Neural progenitor cell (in vitro differentiated cells): ENCODE results near the gene TRIM27. TPM values are rescaled to one million over a fixed set of nuclear protein-coding genes. Genes with fewer than 3 reads are reported as not detected.

Experiments used
- DNase-seq: peaks from one replicate; pipeline ENCODE4 v3.0.0-alpha.2; 2016; ENCODE audit warnings: low spot score
- H2AFZ ChIP-seq: fragments of 200-600 bp; sonication (generic); replicated peaks from 2 replicates; pipeline ENCODE4 v1.6.1; 2016; ENCODE audit warnings: antibody characterized with exemption
- H3F3A ChIP-seq: fragments of 200-600 bp; sonication (generic); 2 replicates; pipeline ENCODE4 v1.6.1; 2016; ENCODE audit warnings: antibody characterized with exemption, low read depth
- H3K27ac ChIP-seq: fragments of 200-600 bp; sonication (generic); 2 replicates; pipeline ENCODE4 v1.5.1; 2016; ENCODE audit warnings: mild to moderate bottlenecking
- H3K27me3 ChIP-seq: fragments of 200-600 bp; sonication (generic); 2 replicates; pipeline ENCODE4 v1.6.1; 2016; ENCODE audit warnings: mild to moderate bottlenecking, moderate library complexity
- H3K36me3 ChIP-seq: fragments of 200-600 bp; sonication (generic); 2 replicates; pipeline ENCODE4 v1.5.1; 2016
- H3K4me1 ChIP-seq: fragments of 200-600 bp; sonication (generic); 2 replicates; pipeline ENCODE4 v1.6.1; 2016; ENCODE audit warnings: mixed run types
- H3K4me2 ChIP-seq: fragments of 200-600 bp; sonication (generic); 2 replicates; pipeline ENCODE4 v1.6.1; 2016
- H3K4me3 ChIP-seq: fragments of 200-600 bp; sonication (generic); 2 replicates; pipeline ENCODE4 v1.5.1; 2016
- H3K79me2 ChIP-seq: fragments of 200-600 bp; sonication (generic); 2 replicates; pipeline ENCODE4 v1.6.1; 2016; ENCODE audit warnings: low read depth
- H3K9ac ChIP-seq: fragments of 200-600 bp; sonication (generic); 2 replicates; pipeline ENCODE4 v1.6.1; 2016
- H3K9me3 ChIP-seq: fragments of 200-600 bp; sonication (generic); 2 replicates; pipeline ENCODE4 v1.5.1; 2016; ENCODE audit warnings: low read depth
- H4K20me1 ChIP-seq: fragments of 200-600 bp; sonication (generic); 2 replicates; pipeline ENCODE4 v1.6.1; 2016; ENCODE audit warnings: low read depth
- H3K27ac Mint-ChIP-seq: 3 replicates; pipeline ENCODE4 v1.8.0; 2021; ENCODE audit warnings: mixed read lengths
- H3K27me3 Mint-ChIP-seq: 2 replicates; pipeline ENCODE4 v1.8.0; 2022; ENCODE audit warnings: low read depth, mild to moderate bottlenecking, inconsistent platforms, moderate library complexity, mixed read lengths; ENCODE audit not compliant: insufficient read depth
- H3K36me3 Mint-ChIP-seq: 3 replicates; pipeline ENCODE4 v1.8.0; 2021; ENCODE audit warnings: mixed read lengths
- H3K4me1 Mint-ChIP-seq: 3 replicates; pipeline ENCODE4 v1.8.0; 2021; ENCODE audit warnings: mixed read lengths
- H3K4me3 Mint-ChIP-seq: 3 replicates; pipeline ENCODE4 v1.8.0; 2021; ENCODE audit warnings: mild to moderate bottlenecking, moderate library complexity, mixed read lengths
- H3K9me3 Mint-ChIP-seq: 3 replicates; pipeline ENCODE4 v1.8.0; 2020; ENCODE audit warnings: mixed read lengths
- EZH2 ChIP-seq: fragments of 200-600 bp; sonication (generic); IDR thresholded peaks from 2 replicates; pipeline ENCODE4 v1.6.1; 2017; ENCODE audit warnings: antibody characterized with exemption, mild to moderate bottlenecking, moderate library complexity
- EZH2phosphoT487 ChIP-seq: fragments of 200-600 bp; sonication (generic); IDR thresholded peaks from 2 replicates; pipeline ENCODE4 v1.6.1; 2017; ENCODE audit warnings: antibody characterized with exemption
- total RNA-seq: library from RNA; depleted of rRNA; stranded (reverse); fragments of >200 nt; gene quantifications from 2 replicates; pipeline ENCODE4 v1.2.3, GENCODE V29; 2015; ENCODE audit warnings: low replicate concordance
- TF ChIP-seq, protein P1 (sequence below): fragments of 200-600 bp; sonication (generic); IDR thresholded peaks from 2 replicates; pipeline ENCODE4 v1.5.1; 2017; ENCODE audit warnings: antibody characterized with exemption, mild to moderate bottlenecking

TRIM27 gene
- total RNA-seq, 1 donor from 2014 or later, result 69.0 TPM

DNA sequence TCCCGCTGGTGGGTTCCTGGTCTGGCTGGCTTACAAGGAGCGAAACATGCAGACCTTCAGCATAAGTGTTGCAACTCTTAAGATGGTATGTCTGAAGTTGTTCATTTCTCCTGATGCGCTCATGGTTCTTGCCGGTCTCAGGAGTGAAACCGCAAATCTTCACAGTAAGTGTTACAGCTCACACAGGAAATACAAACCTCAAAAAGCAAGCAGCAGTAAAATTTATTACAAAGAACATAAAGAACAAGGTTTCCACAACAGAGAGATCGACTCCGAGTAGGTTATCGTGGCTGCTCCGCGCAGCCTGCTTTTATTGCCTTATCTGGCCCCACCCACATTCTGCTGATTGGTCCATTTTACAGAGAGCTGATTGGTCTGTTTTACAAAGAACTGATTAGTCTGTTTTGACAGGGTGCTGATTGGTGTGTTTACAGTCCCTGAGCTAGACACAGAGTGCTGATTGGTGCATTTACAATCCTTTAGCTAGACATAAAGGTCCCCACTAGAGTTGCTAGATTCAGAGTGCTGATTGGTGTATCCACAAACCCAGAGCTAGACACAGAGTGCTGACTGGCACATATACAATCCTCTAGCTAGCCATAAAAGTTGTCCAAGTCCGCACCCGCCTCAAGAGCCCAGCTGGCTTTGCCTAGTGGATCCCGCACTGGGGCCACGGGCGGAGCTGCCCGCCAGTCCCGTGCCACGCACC, 39.2 kb downstream of the TRIM27 start:
- Histone ChIP-seq H3K4me2 (no peak overlapping the region), H3K4me1 (no peaks in the 10 kb centered on the region), H3K9ac (no peak overlapping the region), H3F3A (peaks cover 4% of the 10 kb centered on the region), H3K79me2 (no peaks in the 10 kb centered on the region), H3K27ac (no peak overlapping the region), H4K20me1 (no peaks in the 10 kb centered on the region), H3K27me3 (no peaks in the 10 kb centered on the region), H2AFZ (no peak overlapping the region), H3K9me3 (no peaks in the 10 kb centered on the region), H3K36me3 (no peaks in the 10 kb centered on the region), H3K4me3 (no peak overlapping the region)
- Mint-ChIP-seq H3K4me3 (no peak overlapping the region), H3K4me1 (peaks cover 14% of the 10 kb centered on the region), H3K27ac (no peak overlapping the region), H3K36me3 (peaks cover 6% of the 10 kb centered on the region), H3K27me3 (peaks cover 12% of the 10 kb centered on the region), H3K9me3 (peaks cover 12% of the 10 kb centered on the region)
- TF ChIP-seq EZH2phosphoT487, result no peak
- TF ChIP-seq EZH2, result no peak
- no peak for DNase-seq

DNA sequence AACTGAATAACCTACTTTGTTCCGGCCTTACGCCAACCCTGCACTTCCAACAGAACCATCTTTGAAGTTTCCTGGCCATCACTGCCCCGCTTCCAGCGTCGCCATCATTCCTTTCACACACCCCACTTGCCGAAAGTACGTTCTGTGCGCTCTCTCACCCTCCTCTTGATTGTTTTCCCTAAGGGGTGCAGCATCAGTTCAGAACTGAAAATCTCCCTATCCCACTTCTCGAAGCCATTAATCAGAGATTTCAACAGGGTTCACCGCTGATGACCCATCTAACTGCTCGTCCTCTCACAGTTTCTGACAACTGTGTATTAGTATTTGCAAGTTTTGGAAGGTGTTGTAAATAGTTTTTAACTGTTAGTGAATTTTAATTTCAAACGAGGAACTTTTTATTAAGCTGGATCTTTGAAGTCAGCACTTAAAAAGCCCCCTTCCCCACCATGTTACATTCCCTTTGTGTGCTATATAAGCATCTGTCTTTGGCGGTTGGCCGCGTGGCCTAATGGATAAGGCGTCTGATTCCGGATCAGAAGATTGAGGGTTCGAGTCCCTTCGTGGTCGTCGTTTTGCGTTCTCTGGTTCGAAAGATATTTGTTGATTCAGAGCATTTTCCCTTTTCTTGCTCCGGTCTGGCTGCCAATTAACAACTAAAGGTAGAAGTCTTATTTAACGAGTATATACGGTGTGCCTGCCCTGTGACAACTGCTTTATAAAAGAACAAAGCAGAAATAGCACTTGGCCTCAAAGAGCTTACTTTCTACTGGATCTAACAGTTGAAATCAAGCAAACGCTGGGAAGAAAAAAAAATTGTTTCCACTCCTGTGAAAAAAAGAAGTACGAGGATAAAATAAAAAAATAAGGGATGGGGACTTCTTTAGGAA, 42.6 kb downstream of the TRIM27 start:
- H4K20me1 ChIP-seq, result no peaks in the 10 kb centered on the region
- H3K4me2 ChIP-seq, result peak overlapping the region; percentile 88
- H3K27ac ChIP-seq, result no peak overlapping the region
- H3F3A ChIP-seq, result peaks cover 4% of the 10 kb centered on the region
- peak overlapping the region; percentile 94 for H3K27ac Mint-ChIP-seq
- peak overlapping the region; percentile 72 for H3K4me3 ChIP-seq
- no peaks in the 10 kb centered on the region for H3K79me2 ChIP-seq
- no peaks in the 10 kb centered on the region for H3K27me3 ChIP-seq
- TF ChIP-seq EZH2phosphoT487, result no peak
- TF ChIP-seq, protein P1, sequence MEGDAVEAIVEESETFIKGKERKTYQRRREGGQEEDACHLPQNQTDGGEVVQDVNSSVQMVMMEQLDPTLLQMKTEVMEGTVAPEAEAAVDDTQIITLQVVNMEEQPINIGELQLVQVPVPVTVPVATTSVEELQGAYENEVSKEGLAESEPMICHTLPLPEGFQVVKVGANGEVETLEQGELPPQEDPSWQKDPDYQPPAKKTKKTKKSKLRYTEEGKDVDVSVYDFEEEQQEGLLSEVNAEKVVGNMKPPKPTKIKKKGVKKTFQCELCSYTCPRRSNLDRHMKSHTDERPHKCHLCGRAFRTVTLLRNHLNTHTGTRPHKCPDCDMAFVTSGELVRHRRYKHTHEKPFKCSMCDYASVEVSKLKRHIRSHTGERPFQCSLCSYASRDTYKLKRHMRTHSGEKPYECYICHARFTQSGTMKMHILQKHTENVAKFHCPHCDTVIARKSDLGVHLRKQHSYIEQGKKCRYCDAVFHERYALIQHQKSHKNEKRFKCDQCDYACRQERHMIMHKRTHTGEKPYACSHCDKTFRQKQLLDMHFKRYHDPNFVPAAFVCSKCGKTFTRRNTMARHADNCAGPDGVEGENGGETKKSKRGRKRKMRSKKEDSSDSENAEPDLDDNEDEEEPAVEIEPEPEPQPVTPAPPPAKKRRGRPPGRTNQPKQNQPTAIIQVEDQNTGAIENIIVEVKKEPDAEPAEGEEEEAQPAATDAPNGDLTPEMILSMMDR, result no peak
- TF ChIP-seq EZH2, result no peak
- peak; percentile 78 for DNase-seq
- no peaks in the 10 kb centered on the region for H3K9me3 ChIP-seq
- H3K4me1 ChIP-seq, result no peaks in the 10 kb centered on the region
- no peaks in the 10 kb centered on the region for H3K36me3 ChIP-seq
- H2AFZ ChIP-seq, result peak overlapping the region; percentile 100
- H3K9me3 Mint-ChIP-seq, result peaks cover 11% of the 10 kb centered on the region
- H3K9ac ChIP-seq, result peak overlapping the region; percentile 29
- H3K4me3 Mint-ChIP-seq, result peak overlapping the region; percentile 87
- H3K36me3 Mint-ChIP-seq, result peaks cover 6% of the 10 kb centered on the region
- H3K27me3 Mint-ChIP-seq, result peaks cover 15% of the 10 kb centered on the region
- peaks cover 14% of the 10 kb centered on the region for H3K4me1 Mint-ChIP-seq

DNA sequence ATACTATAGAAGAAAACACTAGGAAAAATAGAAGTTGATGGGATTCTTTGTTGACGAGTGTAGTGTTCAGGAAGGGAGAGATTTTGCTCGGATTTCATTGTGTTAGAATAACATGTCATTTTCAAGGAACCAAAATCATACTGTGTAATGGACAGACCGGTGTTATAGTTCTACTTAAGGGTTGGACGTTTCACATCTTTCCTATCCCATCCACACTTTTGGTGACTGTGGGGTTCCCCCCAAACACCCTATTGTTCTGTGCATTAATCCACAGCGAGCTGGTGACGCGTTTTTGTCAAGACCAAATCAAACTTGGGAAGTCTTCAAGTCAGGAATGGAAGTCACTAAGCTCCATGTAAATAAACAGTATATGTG, 43.3 kb downstream of the TRIM27 start:
- Histone ChIP-seq H4K20me1 (no peaks in the 10 kb centered on the region), H3K36me3 (no peaks in the 10 kb centered on the region), H2AFZ (peak overlapping the region; percentile 100), H3K4me3 (peak overlapping the region; percentile 72), H3K27me3 (no peaks in the 10 kb centered on the region), H3K4me2 (peak overlapping the region; percentile 88), H3K9me3 (no peaks in the 10 kb centered on the region), H3F3A (peaks cover 4% of the 10 kb centered on the region), H3K27ac (no peak overlapping the region), H3K9ac (no peak overlapping the region), H3K4me1 (no peaks in the 10 kb centered on the region), H3K79me2 (no peaks in the 10 kb centered on the region)
- H3K36me3 Mint-ChIP-seq, result peaks cover 6% of the 10 kb centered on the region
- peaks cover 15% of the 10 kb centered on the region for H3K4me1 Mint-ChIP-seq
- peak overlapping the region; percentile 87 for H3K4me3 Mint-ChIP-seq
- TF ChIP-seq EZH2, result no peak
- TF ChIP-seq, protein P1, result no peak
- no peak for TF ChIP-seq EZH2phosphoT487
- H3K27me3 Mint-ChIP-seq, result peaks cover 15% of the 10 kb centered on the region
- DNase-seq, result no peak
- H3K9me3 Mint-ChIP-seq, result peaks cover 8% of the 10 kb centered on the region
- H3K27ac Mint-ChIP-seq, result peak overlapping the region; percentile 94
